D341Med (cell line): ENCODE results near the gene DNAJC6.
"Not testable (repeated sequence)": the region's sequence is repeated elsewhere in the genome, so short reads cannot be mapped to it uniquely, and the experiment has no call there.

ENCODE experiments used
- DNase-seq: peaks from one replicate; pipeline ENCODE4 v3.0.0; 2012; ENCODE audit warnings: low spot score

Gene DNAJC6

DNA sequence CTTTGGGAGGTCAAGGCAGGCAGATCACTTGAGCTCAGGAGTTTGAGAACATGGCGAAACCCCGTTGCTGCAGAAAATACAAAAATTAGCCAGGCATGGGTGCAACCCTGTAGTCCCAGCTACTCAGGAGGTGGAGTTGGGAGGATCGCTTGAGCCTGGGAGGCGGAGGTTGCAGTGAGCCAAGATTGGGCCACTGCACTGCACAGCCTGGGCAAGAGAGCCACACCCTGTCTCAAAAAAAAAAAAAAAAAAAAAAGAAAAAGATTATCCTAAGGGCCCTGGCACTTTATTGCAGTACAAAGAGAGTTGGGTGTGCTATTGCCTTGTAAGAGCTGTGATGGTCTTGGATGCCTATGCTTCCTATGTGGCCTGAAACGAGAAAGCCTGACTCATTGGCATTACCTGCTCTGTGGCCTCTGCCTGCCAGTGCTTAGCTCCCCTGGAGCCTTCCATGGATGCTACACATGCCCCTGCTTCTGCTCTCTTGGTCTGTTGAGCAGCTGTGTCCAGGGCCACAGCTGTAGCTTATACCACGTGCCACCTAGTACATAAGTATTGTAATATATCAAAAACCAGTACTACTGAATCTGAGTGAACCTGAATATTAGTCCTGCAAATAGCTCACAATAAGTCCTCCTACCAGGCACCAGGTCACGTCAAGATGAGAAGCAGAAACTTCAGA, 45.8 kb downstream of the DNAJC6 start:
- DNase-seq, result no peak

DNA sequence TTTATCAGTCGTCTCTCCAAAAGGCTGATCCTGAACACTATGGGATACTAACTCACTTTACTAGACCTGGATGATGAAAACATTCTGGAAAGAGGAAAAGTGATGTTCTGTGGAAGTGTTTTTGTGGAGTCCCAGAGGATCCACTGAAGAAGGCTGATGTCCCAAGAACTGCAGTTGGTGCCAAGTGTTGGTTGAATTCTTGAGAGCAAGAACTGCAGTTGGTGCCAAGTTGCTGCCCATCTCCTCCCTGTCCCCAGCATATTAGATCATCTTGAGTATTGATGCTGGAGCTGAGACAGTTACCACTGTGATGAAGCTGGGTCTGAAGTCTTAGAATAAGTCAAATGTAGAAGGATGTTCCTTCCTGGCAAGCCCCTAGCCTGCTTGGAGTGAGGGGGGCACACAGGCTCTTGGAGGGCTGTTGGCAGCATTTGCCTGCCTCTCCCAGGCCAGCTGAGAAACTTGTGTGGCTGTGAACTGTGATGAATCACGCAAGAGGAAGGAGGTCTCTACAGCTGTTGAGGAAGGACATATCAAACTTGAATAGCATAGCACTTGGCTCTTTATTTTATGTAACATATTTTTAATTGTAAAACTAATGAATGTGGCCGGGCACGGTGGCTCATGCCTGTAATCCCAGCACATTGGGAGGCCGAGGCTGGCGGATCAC, 48.1 kb downstream of the DNAJC6 start:
- DNase-seq, result no peak

DNA sequence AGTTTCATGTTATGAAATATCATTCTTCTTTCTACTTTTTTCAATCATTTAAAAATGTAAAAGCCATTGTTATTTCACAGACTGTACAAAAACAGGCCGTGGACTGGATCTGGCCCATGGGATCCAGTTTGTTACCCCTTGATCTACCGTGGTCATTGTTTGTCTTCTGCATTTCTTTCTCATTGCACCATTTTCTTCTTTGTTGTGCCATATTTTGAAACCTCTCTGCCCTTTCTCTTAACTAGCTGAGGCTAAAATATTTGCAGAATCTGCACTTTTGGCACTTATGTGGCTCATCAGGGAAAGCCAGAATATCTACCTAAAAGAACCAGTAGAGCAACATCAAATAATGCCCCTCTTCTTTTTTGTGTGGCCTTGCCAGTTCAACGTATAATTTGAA, 50.5 kb downstream of the DNAJC6 start:
- no peak for DNase-seq

DNA sequence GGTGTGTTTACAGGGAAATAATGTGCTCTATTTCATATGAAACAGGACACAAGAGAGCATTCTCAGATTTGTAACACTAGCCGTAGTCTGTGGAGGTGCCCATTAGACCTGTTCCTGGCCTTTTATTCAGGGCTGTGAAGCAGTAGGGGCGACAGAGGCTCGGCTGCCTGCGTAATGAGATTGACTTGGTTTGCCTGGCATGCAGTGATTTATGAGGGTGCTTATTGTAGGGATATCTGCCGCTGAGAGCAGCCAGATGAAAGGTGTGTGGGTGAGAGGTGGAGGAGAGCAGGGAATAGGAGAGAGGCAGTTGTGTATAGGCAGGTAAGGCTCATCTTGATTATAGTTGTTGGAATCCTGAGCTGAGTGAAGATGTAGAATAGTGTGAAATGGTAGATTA, 51.3 kb downstream of the DNAJC6 start:
- DNase-seq, result no peak

- DNase-seq, result no peak
Observed at GRCh38 chr1:65362545-65362944, 53.2 kb downstream of the DNAJC6 start.

DNA sequence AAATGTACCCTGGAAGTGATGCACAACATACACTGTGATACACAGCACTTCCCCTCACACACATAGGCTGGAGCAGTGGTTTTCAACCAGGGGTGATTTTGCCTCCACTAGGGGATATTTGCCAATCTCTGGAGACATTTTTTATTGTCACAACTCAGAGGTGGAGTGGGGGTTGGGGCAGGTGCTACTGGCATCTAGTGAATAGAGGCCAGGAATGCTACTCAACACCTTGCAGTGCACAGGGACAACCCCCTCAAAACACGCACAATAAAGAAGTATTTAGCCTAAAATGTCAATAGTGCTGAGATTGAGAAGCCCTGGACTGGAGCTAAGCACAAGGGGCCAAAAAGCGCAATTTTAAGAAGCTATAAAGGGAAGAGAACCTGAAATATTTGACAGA, 54.1 kb downstream of the DNAJC6 start:
- DNase-seq, result no peak

DNA sequence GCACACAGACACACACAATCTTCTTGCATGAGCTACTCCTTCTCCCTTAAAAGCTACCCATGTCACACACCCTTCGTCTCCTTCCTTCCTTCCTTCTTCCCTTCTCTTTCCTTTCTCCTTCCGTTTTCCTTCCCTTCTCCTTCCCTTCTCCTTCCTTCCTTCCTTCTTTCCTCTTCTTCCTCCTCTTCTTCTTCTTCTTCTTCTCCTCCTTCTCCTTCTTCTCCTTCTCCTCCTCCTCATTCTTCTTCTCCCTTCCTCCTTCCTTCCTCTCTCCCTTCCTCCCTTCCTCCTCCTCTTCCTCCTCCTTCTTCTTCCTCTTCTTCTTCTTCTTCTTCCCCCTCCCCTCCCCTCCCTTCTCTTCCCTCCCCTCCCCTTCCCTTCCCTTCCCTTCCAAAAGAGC, 59.1 kb downstream of the DNAJC6 start:
- DNase-seq, result no peak

GRCh38 chr1:65371544-65371943, 62.2 kb downstream of the DNAJC6 start:
- DNase-seq, result no peak

DNA sequence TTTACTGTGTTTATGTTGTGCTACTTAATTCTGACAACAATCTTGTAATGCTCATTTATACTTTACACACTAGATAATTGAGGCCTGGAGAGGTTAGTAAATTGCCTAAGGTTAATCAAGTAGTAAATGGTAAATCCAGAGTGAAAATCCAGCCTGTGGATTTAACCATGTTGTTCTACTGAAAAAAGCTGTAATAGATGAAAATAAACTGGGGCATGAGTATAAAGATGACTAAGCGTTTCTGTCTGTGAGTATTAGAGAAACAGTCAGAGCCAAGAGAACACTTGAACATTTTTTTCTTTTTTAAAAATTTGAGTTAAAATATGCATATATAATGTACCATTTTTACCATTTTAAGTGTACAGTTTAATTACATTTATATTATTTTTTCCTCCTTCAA, 63.2 kb downstream of the DNAJC6 start:
- no peak for DNase-seq

- no peak for DNase-seq
Observed at GRCh38 chr1:65377496-65378246, 68.3 kb downstream of the DNAJC6 start.

DNA sequence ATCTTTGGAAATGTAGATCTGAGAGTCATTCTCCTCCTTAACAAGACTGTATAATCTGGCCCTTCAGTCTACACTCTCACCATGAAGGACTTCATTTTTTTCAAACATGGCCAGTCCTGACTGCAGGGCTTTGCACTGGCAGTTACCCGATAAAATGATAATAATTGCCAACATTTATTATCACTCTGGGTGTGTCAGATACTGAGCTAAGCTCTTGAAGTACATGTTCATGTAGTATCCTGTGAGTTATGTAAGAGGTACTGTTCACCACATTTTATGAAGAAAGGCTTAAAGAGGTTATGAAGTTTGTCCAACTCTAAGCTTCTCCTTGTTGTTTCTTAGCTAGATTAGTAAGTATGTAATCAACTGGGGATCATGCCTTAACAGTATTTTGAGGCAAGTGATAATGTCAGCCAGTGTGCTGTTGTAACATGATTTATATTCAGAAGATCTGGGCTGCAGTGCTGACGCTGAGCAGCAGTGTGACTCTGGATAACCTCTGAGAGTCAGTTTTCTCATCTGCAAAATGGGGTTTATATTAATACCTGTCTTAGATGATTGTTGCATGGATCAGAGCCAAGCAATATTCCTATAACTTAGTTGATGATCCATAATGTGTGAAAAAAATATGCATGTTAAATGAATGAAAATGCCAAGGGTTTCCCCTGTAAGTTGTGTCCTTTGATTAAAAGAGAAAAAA, 69.1 kb downstream of the DNAJC6 start:
- DNase-seq, result no peak

DNA sequence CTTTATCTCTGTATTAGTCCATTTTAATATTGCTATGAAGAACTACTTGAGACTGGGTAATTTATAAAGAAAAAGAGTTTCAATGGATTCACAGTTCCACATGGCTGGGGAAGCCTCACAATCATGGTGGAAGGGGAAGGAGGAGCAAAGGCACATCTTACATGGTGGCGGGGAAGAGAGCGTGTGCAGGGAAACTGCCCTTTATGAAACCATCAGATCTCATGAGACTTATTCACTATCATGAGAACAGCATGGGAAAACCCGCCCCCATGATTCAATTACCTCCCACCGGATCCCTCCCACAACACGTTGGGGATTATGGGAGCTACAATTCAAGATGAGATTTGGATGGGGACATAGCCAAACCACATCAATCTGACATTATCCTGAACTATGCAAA, 75.1 kb downstream of the DNAJC6 start:
- DNase-seq, result not testable (repeated sequence)

DNA sequence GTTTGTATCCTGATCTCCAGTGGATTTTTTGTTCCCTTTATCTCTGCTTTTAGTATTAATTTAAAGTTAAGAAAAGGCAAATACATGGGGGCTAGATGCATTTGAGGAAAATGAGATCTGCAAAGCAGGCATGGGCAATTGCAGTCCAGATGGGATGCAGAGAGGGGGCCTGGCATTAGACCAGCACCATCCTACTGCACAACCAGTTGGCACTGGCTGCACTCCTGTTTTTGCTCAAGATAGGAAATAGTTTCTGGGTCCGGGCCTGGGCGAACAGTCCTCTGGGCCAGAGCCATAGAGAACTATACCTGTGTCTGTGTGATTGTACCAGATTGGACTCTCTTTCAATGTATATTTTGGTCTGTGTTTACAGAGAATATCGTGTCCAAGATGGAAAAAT, 77.1 kb downstream of the DNAJC6 start:
- DNase-seq, result no peak

DNA sequence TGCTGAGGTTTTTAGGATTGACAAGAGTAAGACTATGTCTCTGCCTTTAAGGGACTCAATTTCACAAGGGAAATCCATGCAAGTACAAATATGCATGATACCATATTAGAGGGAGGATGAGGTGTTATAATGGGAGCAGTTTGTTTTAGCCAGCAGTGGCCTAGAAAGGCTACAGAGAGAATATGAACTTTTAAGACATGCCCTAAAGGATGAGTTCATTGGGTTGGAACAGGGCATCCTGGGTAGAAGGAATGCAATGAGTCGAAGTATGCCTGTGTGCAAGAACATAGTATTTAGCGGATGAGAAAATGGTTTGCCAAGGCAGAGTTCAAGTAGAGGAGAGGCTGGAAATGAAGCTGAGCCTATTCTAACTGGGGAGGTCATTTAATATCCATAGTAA, 78.5 kb downstream of the DNAJC6 start:
- DNase-seq, result no peak

GRCh38 chr1:65388908-65389695, 79.8 kb downstream of the DNAJC6 start:
- no peak for DNase-seq

DNA sequence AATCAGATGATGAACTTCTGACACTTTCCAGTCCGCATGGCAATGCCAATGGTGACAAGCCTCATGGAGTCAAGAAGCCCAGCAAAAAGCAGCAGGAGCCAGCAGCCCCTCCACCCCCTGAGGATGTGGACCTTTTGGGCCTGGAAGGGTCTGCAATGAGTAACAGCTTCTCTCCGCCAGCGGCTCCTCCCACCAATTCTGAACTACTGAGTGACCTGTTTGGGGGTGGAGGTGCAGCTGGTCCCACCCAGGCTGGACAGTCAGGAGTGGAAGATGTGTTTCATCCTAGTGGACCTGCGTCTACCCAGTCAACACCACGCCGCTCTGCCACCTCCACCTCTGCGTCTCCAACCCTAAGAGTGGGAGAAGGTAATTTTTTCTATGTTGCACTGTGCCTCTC, 83.2 kb downstream of the DNAJC6 start:
- no peak for DNase-seq

- no peak for DNase-seq
Observed at GRCh38 chr1:65393347-65393746, 84.0 kb downstream of the DNAJC6 start.

DNA sequence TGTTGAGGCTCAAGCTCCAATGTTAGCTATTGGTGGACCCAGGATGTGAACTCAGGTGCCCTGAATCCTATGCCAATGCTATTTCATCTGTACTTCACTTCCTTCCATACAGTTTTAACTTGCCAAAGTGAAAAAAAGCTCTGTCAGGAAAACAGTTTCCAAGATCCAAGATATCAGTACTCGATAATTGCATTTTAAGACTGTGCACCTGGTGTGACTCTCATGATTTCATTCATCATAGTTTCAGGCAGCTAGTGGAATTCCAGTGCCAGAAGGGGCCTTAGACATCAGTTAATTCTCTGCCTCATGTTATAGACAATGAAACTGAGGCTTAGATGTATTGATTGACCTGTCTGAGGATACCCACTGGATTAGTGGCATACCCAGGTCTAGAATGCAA, 84.6 kb downstream of the DNAJC6 start:
- no peak for DNase-seq

GRCh38 chr1:65395887-65396612, 86.7 kb downstream of the DNAJC6 start:
- DNase-seq, result no peak

DNA sequence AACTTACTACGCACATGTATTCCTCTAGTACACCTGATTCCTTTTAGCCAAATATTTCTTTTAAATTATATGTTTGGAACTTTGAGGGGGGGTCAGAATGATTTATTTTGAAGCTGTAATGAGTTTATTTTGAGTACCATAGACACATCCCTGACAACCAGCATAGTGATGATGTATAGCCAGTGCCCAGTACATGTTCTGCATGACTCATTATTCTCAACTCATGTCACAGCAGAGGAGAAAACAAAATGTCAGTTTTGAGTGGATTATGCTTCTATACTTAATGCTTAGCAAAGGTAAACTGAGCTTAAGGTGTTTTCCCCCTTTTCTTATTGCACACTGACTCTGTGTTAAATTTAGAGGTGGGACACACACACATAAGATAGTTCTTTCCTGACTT, 88.7 kb downstream of the DNAJC6 start:
- DNase-seq, result no peak

GRCh38 chr1:65399003-65399402, 89.7 kb downstream of the DNAJC6 start:
- no peak for DNase-seq
